NCI-H187 (cell line): ENCODE results near the gene SLC30A3.

Source experiments
- DNase-seq, 2 experiments: peaks; one replicate each; lab custom pipeline; 2025; lab: John Stamatoyannopoulos, UW

Gene SLC30A3

DNA sequence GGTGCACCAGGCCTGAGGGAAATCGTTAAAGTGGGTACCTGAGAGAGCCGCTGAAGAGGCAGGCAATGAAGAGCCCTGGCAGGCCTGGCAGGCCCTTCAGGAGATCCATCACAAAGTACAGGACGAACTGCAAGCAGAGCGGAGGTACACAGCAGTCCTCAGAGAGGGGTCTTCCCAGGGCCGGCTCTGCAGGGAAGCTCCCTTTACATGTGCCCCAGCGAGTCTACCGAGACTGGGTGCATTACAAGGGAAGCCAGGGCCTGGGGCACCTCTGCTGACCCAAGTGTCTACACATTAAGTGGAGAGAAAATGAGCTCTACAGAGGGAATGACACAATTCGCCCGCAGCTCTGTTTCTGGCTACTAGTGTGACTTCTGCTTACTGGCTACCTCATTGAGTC is 59.1 kb downstream of the SLC30A3 start:
- no peak for DNase-seq
